GM18858 (cell line): ENCODE data around the gene JPT2.

Experiments used
- ATAC-seq: cut with Tn5 transposase; IDR thresholded peaks from one replicate; pipeline ENCODE4 v1.9.1; 2021; ENCODE audit not compliant: unreplicated experiment

JPT2 gene

DNA sequence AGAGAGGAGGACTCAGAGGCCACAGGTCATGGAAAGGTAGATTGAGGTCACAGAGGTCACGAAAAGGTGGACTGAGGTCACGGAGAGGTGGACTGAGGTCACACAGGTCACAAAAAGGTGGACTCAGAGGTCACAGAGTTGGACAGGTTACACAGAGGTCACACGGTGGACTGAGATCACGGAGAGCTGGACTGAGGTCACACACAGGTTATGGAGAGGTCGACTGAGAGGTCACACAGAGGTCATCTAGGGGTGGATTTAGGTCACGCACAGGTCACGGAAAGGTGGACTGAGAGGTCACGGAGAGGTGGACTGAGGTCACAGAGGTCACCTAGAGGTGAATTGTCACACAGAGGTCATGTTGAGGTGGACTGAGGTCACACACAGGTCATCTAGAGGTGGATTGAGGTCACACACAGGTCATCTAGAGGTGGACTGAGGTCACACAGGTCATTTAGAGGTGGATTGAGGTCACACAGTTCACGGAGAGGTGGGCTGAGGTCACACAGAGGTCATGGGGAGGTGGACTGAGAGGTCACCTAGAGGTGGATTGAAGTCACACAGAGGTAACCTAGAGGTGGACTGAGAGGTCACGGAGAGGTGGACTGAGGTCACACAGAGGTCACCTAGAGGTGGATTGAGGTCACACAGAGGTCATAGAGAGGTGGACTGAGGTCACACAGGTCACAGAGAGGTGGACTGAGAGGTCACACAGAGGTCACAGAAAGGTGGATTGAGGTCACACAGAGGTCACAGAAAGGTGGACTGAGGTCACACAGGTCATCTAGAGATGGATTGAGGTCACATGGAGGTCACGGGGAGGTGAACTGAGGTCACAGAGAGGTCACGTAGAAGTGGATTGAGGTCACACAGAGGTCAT lies 26.7 kb upstream of the JPT2 start:
- ATAC-seq = no peak

DNA sequence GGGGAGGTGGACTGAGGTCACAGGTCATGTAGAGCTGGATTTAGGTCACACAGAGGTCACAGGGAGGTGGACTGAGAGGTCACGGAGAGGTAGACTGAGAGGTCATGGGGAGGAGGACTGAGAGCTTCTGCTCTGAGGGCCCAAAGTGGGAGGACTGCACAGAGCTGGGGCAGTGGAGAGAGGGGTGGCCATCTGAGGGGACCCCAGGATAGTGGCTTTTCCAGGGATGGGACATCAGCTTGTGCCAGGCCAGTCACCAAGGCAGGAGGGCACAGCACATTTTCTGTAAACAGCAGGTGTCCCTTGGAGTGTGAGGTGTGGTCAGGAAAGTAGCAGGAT lies 26.1 kb upstream of the JPT2 start:
- no peak for ATAC-seq

DNA sequence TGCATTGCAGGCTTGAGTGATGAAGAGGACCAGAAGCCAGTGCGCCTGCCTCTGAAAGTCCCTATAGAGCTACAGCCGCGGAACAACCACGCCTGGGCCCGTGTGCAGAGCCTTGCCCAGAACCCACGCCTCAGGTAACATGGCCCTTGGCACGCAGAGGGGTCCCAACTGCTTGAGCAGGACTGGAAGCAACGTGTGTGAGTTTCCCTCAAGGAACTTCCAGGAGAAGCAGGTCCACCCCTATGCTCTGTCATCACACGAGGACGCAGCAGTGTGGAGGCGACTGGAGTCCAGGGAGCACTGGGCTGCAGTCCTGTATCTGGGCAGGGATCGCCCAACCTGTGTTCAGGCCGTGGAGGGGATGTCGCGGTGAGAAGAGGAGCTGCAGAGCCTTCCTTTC lies 25.1 kb upstream of the JPT2 start:
- no peak for ATAC-seq

DNA sequence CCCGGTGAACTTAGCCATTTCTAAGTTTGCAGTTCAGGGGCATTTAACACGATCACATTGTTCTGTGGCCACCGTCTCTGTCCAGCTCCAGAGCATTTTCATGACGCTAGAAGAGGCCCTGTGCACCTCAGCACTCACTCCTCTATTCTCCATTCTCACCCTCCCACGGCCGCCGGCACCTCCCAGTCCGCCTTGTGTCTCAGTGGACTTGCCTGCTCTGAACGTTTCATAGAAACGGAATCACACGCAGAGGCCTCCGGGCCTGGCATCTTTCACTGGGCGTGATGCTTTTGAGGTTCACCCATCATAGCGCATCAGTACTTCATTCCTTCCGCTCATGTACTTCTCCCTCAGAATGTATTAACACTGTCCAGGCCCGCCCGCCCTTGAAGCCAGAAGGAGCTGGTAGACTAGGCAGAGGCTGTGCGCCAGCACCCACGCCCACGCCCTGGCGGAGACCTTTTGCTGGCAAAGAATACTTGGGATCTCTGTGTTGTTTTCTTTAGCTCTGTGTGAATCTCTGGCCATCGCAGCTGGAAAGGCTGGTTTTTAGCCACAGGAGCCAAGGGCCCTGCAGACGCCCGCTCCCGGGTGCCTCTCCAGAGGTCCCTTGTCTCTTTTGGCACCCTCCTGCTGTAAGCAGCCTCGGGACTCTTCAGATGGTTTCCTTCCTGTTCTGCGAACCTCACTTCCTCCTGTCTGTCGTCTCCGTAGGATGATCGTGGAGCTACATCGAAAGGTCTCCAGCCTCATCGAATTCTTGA lies 23.4 kb upstream of the JPT2 start:
- no peak for ATAC-seq

DNA sequence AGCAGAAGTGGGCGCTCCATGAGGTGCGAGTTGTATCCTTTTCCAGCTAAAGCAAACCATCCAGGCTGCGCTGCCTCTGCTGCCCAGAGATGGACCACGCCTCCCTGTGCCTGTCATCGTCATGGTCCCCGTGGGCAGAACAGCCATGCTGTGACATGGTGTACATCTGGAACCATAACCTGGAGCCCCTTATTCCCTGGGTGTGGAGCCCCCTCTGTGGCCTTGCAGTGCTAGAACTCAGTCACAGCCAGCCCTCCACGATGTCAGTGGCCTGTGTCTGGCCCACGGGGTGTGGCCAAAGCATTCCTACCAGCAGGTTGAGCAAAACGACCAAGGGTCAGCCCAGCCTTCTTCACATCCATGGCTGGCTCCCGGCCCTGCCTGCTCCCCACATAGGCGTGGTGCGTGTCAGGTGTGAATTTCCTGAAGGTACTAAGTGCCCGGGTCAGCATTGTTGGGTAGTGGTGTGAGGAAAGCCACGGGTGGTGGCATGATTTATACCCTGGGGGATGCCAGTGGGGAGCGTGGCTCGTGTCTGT lies 22.7 kb upstream of the JPT2 start:
- ATAC-seq = no peak

DNA sequence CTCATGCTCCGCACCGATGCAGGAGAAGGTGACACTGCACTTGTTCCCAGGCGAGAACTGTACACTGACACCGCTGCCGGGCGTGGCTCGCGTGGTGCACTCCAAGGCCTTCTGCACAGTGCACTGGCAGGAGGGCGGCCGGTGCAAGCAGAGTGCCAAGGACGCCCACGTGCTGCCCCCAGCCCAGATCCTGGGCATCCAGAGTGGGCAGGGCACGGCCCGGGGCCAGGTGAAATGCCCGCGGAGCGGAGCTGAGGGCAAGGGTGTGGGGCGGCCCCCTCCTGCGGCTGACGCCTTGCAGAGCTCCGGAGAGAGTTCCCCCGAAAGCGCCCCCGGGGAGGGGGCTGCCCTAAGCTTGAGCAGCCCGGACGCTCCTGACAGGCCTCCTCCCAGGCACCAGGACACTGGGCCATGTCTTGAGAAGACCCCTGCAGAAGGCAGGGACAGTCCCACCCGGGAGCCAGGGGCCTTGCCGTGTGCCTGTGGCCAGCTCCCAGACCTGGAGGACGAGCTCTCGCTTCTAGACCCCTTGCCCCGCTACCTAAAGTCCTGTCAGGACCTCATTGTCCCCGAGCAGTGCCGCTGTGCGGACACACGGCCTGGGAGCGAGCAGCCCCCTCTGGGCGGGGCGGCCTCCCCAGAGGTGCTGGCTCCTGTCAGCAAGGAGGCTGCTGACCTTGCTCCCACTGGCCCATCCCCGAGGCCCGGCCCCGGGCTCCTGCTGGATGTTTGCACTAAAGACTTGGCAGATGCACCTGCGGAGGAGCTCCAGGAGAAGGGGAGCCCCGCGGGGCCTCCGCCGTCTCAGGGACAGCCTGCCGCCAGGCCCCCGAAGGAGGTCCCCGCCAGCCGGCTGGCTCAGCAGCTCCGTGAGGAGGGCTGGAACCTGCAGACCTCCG lies 21.9 kb upstream of the JPT2 start:
- ATAC-seq = no peak

DNA sequence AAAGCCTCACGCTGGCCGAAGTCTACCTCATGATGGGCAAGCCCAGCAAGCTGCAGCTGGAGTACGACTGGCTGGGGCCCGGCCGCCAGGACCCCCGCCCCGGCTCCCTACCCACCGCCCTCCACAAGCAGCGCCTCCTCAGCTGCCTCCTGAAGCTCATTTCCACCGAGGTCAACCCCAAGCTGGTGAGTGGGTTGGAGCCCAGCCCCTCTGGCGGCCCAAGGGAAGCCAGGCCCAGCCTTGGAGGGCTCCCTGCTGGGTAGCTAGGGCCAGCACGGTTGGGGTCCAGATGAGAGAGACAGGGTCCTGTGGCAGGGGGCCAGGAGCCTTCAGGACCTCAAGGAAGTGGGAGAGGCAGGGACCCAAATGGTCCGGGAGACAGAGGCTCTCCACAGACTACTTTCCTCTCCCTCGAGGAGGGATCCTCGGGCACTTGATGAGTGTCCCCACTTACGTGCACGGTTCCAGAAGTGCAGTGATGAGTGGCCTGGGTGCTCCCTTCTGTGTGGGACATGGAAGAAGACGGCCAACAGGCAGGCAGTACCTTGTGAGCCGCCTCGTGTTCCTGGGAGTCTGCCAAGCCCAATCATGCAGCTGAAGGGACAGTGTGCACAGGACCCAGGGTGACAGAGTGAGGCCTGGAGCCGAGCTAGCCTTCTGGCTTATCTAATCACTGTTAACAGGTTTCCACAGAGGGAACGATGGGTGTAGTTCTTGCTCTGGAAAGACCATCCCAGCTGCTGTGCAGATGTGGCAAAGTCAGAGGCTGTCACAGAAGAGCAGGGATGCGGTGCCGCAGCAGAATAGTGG lies 21.1 kb upstream of the JPT2 start:
- no peak for ATAC-seq

DNA sequence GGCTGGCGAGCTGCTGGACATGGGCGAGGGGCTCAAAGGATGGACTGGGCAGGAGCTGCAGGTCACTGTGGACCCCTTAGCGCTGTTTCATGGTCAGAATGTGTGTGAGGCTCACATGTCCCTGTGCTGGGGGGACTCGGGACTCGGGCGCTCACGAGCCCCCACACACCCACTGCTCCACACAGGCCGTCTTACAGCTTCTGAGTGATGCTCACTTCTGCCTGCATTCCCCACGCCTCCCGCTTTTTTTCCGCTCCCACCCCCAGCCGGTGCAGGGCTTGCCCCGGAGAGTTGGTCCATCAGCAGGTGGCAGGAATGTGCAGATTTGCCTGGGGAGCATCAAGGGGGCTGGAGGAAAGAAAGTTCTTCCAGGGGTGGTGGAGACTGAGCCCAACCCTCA lies 20.2 kb upstream of the JPT2 start:
- ATAC-seq = no peak

DNA sequence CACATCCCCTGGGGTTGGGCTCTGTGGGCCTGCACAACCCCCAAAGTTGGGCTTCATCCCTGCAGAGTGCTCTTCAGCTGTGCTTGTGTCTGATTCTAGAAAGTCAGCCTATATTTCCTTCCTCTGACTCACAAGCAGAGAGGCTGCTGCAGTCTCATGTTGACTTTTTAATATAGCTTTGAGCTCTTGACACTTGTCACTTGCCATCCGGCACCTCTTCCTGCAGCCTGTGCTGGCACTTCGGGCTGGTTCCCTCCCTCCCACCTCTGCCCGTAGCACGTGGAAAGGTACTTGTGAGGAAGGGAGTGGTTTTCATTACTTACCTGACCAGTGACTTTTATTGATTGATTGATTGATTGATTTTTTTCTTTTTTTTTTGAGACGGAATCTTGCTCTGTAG lies 19.0 kb upstream of the JPT2 start:
- no peak for ATAC-seq

DNA sequence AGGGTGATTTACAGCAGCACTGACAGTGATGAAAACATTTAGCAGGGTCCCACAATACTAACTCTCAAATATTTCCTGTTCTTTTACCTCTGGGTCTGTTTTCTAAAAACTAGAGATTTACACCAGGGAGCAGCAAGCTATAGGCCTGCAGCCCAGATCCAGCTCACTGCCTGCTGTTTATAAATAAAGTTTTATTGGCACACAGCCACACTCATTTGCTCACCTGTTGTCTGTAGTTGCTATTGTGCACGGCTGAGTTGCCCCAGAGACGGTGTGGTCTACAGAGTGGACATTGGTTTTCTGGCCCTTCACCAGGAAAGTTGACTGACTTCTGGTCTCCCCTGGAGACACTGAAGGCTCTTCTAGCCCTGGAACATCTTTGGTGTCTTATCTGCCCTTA lies 16.3 kb upstream of the JPT2 start:
- ATAC-seq = no peak

DNA sequence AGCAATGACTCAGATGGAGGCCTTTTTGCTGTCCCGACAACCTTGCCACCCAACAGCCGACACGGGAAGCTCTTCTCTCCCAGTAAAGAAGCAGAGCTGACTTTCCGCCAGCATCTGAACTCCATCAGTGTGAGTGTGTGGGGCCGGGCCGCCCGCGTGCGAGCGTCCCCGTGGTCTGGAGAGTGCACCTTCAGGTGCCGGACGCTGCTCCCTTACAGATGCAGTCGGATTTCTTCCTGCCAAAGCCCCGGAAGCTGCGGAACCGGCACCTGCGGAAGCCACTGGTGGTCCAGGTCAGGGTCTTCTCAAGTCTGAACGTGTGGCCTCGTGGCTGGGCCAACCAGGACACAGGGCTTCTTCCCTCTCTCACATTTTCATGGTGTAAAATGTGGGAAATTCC lies 15.5 kb upstream of the JPT2 start:
- ATAC-seq = no peak

DNA sequence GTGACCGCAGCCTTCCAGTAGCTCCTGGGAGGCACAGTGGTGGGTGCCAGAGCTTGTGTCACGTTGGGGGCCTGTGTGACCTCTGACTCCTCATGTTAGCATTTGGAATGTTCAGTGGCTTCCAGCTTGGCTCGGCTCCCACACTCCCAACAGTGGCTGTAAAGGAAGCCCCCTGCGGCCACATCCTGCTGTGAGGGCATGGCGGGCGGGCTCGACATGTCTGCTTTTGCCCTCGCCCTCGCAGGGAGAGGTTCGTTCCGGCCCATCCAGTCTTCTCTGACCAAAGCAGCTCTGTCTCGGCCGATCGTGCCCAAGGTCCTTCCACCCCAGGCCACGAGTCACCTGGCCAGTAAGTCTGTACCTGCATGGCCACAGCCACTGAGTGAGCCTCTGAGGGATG lies 12.2 kb upstream of the JPT2 start:
- ATAC-seq = no peak

DNA sequence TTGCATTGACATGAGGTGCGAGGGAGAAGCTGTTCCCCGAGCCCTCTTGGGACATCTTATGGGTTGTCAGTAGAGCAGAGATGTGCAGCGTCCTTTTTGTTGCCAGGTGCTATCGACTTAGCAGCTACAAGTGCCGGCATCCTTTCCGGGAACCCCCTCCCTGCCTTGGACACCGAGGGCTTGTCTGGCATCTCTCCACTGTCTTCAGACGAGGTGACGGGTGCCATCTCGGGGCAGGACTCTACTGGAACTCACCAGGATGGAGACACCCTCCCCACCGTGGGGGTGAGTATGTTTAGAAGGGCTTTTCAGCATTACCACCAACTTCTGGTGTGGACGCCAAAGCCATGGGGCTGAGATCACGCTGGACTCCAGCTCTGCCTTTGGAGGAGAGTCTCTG lies 11.8 kb upstream of the JPT2 start:
- ATAC-seq = no peak

DNA sequence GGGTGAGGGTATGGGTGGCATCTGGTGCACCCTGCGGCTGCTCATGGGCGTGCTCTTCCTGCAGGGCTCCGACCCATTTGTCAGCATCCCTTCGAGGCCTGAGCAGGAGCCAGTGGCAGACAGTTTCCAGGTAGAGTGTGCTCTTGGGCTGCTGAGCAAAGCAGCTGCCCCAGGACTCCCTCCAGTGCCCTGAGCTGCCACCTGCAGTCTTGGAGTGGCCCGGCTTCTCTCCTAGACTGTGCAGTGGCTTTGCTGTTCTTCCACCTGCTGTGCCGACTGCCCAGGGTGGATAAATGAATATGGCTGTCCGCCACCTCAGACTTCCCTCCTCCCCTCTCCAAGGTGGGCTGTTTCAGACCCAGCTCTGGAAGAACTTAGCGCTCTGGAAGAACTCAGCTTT lies 10.8 kb upstream of the JPT2 start:
- ATAC-seq = no peak

DNA sequence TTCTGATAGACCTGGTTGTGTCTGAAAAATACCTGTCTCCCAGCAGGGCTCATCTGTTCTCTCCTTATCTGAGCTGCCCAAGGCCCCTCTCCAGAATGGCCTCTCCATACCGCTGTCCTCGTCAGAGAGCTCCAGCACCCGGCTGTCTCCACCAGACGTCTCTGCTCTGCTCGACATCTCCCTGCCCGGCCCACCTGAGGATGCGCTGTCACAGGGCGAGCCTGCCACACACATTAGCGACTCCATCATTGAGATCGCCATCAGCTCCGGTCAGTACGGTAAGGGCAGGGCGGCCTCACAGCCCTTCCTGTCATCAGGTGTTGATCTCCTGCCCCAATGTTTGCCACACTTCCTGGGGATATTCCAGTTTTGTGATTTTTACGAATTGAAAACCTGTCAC lies 10.2 kb upstream of the JPT2 start:
- no peak for ATAC-seq

DNA sequence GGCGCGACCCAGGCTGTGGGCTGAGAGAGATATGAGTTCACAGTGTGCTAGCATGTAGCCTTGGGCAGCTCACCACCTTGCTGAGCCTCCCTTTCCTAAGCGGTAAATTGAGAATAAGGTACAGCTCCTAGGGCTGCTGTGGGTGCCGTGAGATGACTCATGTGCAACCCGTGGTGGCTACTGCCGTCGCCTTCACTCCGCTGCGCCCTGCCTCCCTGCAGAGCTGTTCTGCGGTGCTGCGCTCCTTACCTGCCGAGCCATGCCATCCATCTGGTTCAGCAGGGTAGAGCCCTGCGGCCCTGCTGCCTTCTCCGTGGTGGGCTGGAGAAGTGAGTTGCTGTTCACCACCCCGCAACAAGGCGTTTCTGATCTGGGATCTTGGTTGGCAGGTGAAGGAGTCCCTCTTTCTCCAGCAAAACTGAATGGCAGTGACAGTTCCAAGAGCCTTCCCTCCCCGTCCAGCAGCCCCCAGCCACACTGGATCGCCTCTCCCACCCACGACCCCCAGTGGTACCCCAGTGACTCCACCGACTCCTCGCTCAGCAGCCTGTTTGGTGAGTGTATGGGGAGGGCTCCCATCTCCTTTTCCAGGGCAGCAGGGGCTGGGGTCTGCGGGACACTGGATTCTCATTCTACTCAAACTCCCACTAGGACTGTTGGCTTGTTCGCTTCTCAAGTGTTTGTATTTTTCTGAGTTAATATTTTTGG lies 9.3 kb upstream of the JPT2 start:
- no peak for ATAC-seq

DNA sequence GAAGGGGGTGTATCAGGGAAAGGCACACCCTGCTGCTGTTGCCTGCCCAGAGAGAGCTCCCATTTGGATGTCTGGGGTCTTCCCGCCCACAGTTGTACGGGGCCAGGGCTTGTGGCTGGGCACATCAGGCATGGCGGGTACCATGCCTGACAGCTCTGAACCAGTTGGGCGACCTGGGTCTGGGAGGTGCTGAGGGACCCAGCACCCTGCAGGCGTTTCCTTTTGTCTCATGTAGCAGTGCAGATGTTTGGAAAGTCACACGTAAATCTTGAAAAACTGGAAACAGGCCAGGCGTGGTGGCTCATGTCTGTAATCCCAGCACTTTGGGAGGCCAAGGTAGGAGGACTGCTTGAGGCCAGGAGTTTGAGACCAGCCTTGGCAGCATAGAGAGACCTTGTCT lies 8.4 kb upstream of the JPT2 start:
- no peak for ATAC-seq

DNA sequence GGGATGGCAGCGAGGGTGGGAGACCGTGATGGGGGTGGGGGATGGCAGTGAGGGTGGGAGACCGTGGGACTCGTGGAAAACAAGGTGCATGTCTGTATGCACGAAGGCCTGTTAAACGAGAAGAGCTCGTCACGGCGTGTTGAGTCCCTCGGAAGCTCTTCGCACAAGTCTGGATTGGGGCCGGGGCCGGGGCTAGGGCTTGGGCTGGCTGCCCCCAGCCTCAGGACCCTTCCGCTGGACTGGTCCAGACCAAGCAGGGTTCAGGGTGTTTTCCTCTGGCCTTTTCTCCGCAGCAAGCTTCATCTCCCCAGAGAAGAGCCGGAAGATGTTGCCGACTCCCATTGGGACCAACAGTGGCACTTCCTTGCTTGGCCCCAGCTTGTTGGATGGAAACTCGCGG lies 7.7 kb upstream of the JPT2 start:
- no peak for ATAC-seq

DNA sequence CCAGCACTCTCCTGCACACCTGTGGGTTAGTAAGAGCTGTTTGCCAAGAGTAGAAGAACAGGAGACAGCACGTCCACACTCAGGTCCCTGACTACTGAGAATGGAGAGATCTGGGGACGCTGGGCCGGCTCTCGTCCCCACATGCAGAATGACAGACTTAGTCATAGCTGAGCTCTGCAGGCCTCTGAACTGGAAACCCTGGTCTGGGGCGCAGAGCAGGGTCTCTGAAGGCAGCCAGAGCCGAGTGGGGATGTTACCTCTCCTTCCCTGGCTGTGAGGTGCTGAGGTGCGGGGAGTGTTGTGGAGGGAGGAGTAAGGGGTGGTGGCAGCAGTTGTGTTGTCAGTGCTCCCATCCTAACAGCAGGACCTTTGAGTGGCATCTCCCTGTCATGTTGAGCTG lies 7.2 kb upstream of the JPT2 start:
- no peak for ATAC-seq
